Neural progenitor cell (in vitro differentiated cells): Measurements from ENCODE around the gene PSMB7. TPM values are rescaled to one million over a fixed set of nuclear protein-coding genes. Genes with fewer than 3 reads are reported as not detected.

Source experiments
- DNase-seq: peaks from one replicate; pipeline ENCODE4 v3.0.0-alpha.2; 2016; ENCODE audit warnings: low spot score
- H2AFZ ChIP-seq: fragments of 200-600 bp; sonication (generic); replicated peaks from 2 replicates; pipeline ENCODE4 v1.6.1; 2016; ENCODE audit warnings: antibody characterized with exemption
- H3F3A ChIP-seq: fragments of 200-600 bp; sonication (generic); 2 replicates; pipeline ENCODE4 v1.6.1; 2016; ENCODE audit warnings: antibody characterized with exemption, low read depth
- H3K27ac ChIP-seq: fragments of 200-600 bp; sonication (generic); 2 replicates; pipeline ENCODE4 v1.5.1; 2016; ENCODE audit warnings: mild to moderate bottlenecking
- H3K27me3 ChIP-seq: fragments of 200-600 bp; sonication (generic); 2 replicates; pipeline ENCODE4 v1.6.1; 2016; ENCODE audit warnings: mild to moderate bottlenecking, moderate library complexity
- H3K36me3 ChIP-seq: fragments of 200-600 bp; sonication (generic); 2 replicates; pipeline ENCODE4 v1.5.1; 2016
- H3K4me1 ChIP-seq: fragments of 200-600 bp; sonication (generic); 2 replicates; pipeline ENCODE4 v1.6.1; 2016; ENCODE audit warnings: mixed run types
- H3K4me2 ChIP-seq: fragments of 200-600 bp; sonication (generic); 2 replicates; pipeline ENCODE4 v1.6.1; 2016
- H3K4me3 ChIP-seq: fragments of 200-600 bp; sonication (generic); 2 replicates; pipeline ENCODE4 v1.5.1; 2016
- H3K79me2 ChIP-seq: fragments of 200-600 bp; sonication (generic); 2 replicates; pipeline ENCODE4 v1.6.1; 2016; ENCODE audit warnings: low read depth
- H3K9ac ChIP-seq: fragments of 200-600 bp; sonication (generic); 2 replicates; pipeline ENCODE4 v1.6.1; 2016
- H3K9me3 ChIP-seq: fragments of 200-600 bp; sonication (generic); 2 replicates; pipeline ENCODE4 v1.5.1; 2016; ENCODE audit warnings: low read depth
- H4K20me1 ChIP-seq: fragments of 200-600 bp; sonication (generic); 2 replicates; pipeline ENCODE4 v1.6.1; 2016; ENCODE audit warnings: low read depth
- H3K27ac Mint-ChIP-seq: 3 replicates; pipeline ENCODE4 v1.8.0; 2021; ENCODE audit warnings: mixed read lengths
- H3K27me3 Mint-ChIP-seq: 2 replicates; pipeline ENCODE4 v1.8.0; 2022; ENCODE audit warnings: low read depth, mild to moderate bottlenecking, inconsistent platforms, moderate library complexity, mixed read lengths; ENCODE audit not compliant: insufficient read depth
- H3K36me3 Mint-ChIP-seq: 3 replicates; pipeline ENCODE4 v1.8.0; 2021; ENCODE audit warnings: mixed read lengths
- H3K4me1 Mint-ChIP-seq: 3 replicates; pipeline ENCODE4 v1.8.0; 2021; ENCODE audit warnings: mixed read lengths
- H3K4me3 Mint-ChIP-seq: 3 replicates; pipeline ENCODE4 v1.8.0; 2021; ENCODE audit warnings: mild to moderate bottlenecking, moderate library complexity, mixed read lengths
- H3K9me3 Mint-ChIP-seq: 3 replicates; pipeline ENCODE4 v1.8.0; 2020; ENCODE audit warnings: mixed read lengths
- CTCF ChIP-seq: fragments of 200-600 bp; sonication (generic); IDR thresholded peaks from 2 replicates; pipeline ENCODE4 v1.5.1; 2017; ENCODE audit warnings: antibody characterized with exemption, mild to moderate bottlenecking
- EZH2 ChIP-seq: fragments of 200-600 bp; sonication (generic); IDR thresholded peaks from 2 replicates; pipeline ENCODE4 v1.6.1; 2017; ENCODE audit warnings: antibody characterized with exemption, mild to moderate bottlenecking, moderate library complexity
- EZH2phosphoT487 ChIP-seq: fragments of 200-600 bp; sonication (generic); IDR thresholded peaks from 2 replicates; pipeline ENCODE4 v1.6.1; 2017; ENCODE audit warnings: antibody characterized with exemption
- total RNA-seq: library from RNA; depleted of rRNA; stranded (reverse); fragments of >200 nt; gene quantifications from 2 replicates; pipeline ENCODE4 v1.2.3, GENCODE V29; 2015; ENCODE audit warnings: low replicate concordance

The PSMB7 gene
- total RNA-seq, 1 donor from 2014 or later = 249 TPM

DNA sequence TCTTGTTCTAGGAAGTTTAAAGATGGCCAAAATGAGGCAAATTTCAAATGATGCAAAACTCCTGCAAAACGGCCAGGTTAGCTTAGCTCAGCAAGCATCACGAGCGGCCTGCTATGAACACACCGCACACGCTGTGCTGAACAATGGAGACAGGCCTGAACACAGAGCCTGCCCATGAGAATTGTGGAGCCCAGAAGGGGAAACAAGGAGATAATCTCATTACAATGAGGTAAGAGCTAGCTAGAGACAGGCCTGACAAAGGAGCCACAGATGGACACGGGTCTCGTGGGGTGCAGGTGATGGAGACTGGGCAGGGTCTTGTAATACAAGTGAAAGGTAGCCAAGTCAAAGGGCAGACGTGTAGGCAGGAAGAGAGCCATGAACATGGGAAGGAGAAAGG, 50.2 kb downstream of the PSMB7 start:
- peaks cover 26% of the 10 kb centered on the region for H3K4me1 Mint-ChIP-seq
- DNase-seq = peak; percentile 76
- Histone ChIP-seq H3K9me3 (no peaks in the 10 kb centered on the region), H3K36me3 (no peaks in the 10 kb centered on the region), H3F3A (peaks cover 5% of the 10 kb centered on the region), H3K79me2 (peaks cover 75% of the 10 kb centered on the region), H3K4me3 (no peak overlapping the region), H3K4me2 (peak overlapping the region; percentile 51), H3K27ac (no peak overlapping the region), H2AFZ (no peak overlapping the region), H3K27me3 (no peaks in the 10 kb centered on the region), H4K20me1 (peaks cover 81% of the 10 kb centered on the region), H3K9ac (no peak overlapping the region), H3K4me1 (peaks cover 20% of the 10 kb centered on the region)
- H3K27me3 Mint-ChIP-seq = peaks cover 2% of the 10 kb centered on the region
- TF ChIP-seq CTCF (no peak), EZH2phosphoT487 (no peak)
- peaks cover 5% of the 10 kb centered on the region for H3K36me3 Mint-ChIP-seq
- peak overlapping the region; percentile 87 for H3K27ac Mint-ChIP-seq
- H3K4me3 Mint-ChIP-seq = peak overlapping the region; percentile 12
- no peaks in the 10 kb centered on the region for H3K9me3 Mint-ChIP-seq

DNA sequence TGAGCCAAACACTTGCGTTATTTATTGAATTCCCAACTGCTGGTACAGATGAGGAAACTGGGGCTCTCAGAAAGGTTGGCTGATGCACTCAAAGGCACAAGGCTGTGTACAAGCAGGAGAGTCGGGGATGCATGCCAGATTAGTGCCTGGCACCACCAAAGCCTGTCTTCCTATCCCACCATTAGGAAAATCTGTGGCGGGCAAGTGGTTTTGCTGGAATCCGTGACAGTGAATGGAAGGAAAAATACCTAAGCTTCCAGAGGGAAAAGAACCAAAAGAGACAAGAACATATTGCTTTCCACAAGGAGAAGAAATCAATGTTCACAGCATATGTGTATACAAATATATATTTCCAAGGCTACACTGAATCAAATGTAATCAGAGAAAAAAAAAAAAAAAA, 51.1 kb downstream of the PSMB7 start:
- Histone ChIP-seq H2AFZ (no peak overlapping the region), H3K9me3 (no peaks in the 10 kb centered on the region), H3K9ac (no peak overlapping the region), H3K4me3 (no peak overlapping the region), H3K27ac (no peak overlapping the region), H3F3A (peaks cover 5% of the 10 kb centered on the region), H3K79me2 (peaks cover 75% of the 10 kb centered on the region), H3K27me3 (no peaks in the 10 kb centered on the region), H3K4me1 (peaks cover 20% of the 10 kb centered on the region), H3K4me2 (no peak overlapping the region), H3K36me3 (no peaks in the 10 kb centered on the region), H4K20me1 (peaks cover 83% of the 10 kb centered on the region)
- peaks cover 4% of the 10 kb centered on the region for H3K27me3 Mint-ChIP-seq
- H3K4me1 Mint-ChIP-seq = peaks cover 26% of the 10 kb centered on the region
- no peak overlapping the region for H3K27ac Mint-ChIP-seq
- no peak overlapping the region for H3K4me3 Mint-ChIP-seq
- no peak for TF ChIP-seq EZH2
- no peak for TF ChIP-seq CTCF
- no peak for TF ChIP-seq EZH2phosphoT487
- H3K36me3 Mint-ChIP-seq = peaks cover 5% of the 10 kb centered on the region
- H3K9me3 Mint-ChIP-seq = no peaks in the 10 kb centered on the region
- no peak for DNase-seq

GRCh38 chr9:124363326-124364096, 51.7 kb downstream of the PSMB7 start:
- H3K27me3 ChIP-seq = no peaks in the 10 kb centered on the region
- no peaks in the 10 kb centered on the region for H3K9me3 Mint-ChIP-seq
- no peak for TF ChIP-seq CTCF
- no peak for TF ChIP-seq EZH2phosphoT487
- no peak for TF ChIP-seq EZH2
- peak overlapping the region; percentile 54 for H3K27ac Mint-ChIP-seq
- H3F3A ChIP-seq = peaks cover 5% of the 10 kb centered on the region
- no peak overlapping the region for H3K4me2 ChIP-seq
- H3K9ac ChIP-seq = no peak overlapping the region
- H4K20me1 ChIP-seq = peaks cover 81% of the 10 kb centered on the region
- H3K27me3 Mint-ChIP-seq = peaks cover 4% of the 10 kb centered on the region
- no peak overlapping the region for H3K4me3 Mint-ChIP-seq
- peaks cover 20% of the 10 kb centered on the region for H3K4me1 ChIP-seq
- H2AFZ ChIP-seq = no peak overlapping the region
- peaks cover 75% of the 10 kb centered on the region for H3K79me2 ChIP-seq
- H3K4me3 ChIP-seq = no peak overlapping the region
- H3K4me1 Mint-ChIP-seq = peaks cover 28% of the 10 kb centered on the region
- H3K9me3 ChIP-seq = no peaks in the 10 kb centered on the region
- peaks cover 5% of the 10 kb centered on the region for H3K36me3 Mint-ChIP-seq
- DNase-seq = no peak
- no peaks in the 10 kb centered on the region for H3K36me3 ChIP-seq
- H3K27ac ChIP-seq = no peak overlapping the region
